Stomach (tissue), 9 donors: Measurements from ENCODE around the gene MOGAT1. TPM values are rescaled to one million over a fixed set of nuclear protein-coding genes. Genes with fewer than 3 reads are reported as not detected.
A peak's percentile ranks its signal among the peaks of the same experiment; 100 is the strongest.

Experiments used
- DNase-seq, 2 donors: peaks; one replicate each; pipeline versions ENCODE4 v3.0.0 to v3.0.0-alpha.2; 2013 to 2019
- H3K27ac ChIP-seq, 5 donors: fragments of 200-600 bp in 4 of 5; sonication (generic) in 4 of 5; one replicate each; pipeline ENCODE4 v1.5.1; 2013 to 2019; ENCODE audit warnings: mild to moderate bottlenecking in 1 of 5, moderate library complexity in 1 of 5
- H3K27me3 ChIP-seq, 3 donors: fragments of 200-600 bp; sonication (generic); one replicate each; pipeline ENCODE4 v1.5.1; 2017 to 2019; ENCODE audit warnings: mixed run types in 1 of 3
- H3K36me3 ChIP-seq, 4 donors: fragments of 200-600 bp; sonication (generic); 1 replicate in 3 of 4; 2 replicates in 1 of 4; pipeline ENCODE4 v1.5.1; 2016 to 2019
- H3K4me1 ChIP-seq, 4 donors: fragments of 200-600 bp; sonication (generic); one replicate each; pipeline ENCODE4 v1.5.1; 2016 to 2019
- H3K4me3 ChIP-seq, 4 donors: fragments of 200-600 bp; sonication (generic) in 3 of 4; one replicate each; pipeline ENCODE4 v1.5.1; 2016 to 2019; ENCODE audit warnings: mild to moderate bottlenecking in 1 of 4
- H3K9me3 ChIP-seq, 4 donors: fragments of 200-600 bp; sonication (generic); one replicate each; pipeline ENCODE4 v1.5.1; 2016 to 2019
- EP300 ChIP-seq: sonication (generic); formaldehyde crosslinking; IDR thresholded peaks from one replicate; pipeline ENCODE4 v1.6.1; 2017; ENCODE audit warnings: antibody characterized with exemption
- POLR2A ChIP-seq, 4 donors: fragments of 450-650 bp; IDR thresholded peaks; one replicate each; pipeline ENCODE4 v1.6.1; 2016; ENCODE audit warnings: antibody characterized with exemption in 4 of 4, control low read depth in 2 of 4, mild to moderate bottlenecking in 1 of 4, moderate library complexity in 1 of 4
- POLR2AphosphoS5 ChIP-seq, 3 donors: sonication (generic); formaldehyde crosslinking; IDR thresholded peaks; one replicate each; pipeline ENCODE4 v1.6.1; 2016; ENCODE audit warnings: antibody characterized with exemption in 3 of 3
- WGBS, 5 donors: extraction: QIAGEN DNeasy Blood & Tissue Kit in 3 of 5; methylation state at CpG; one replicate each; pipeline versions ENCODE4 v1.1.5 to v1.1.7; 2013 to 2018; 5-methylcytosine and 5-hydroxymethylcytosine counted together
- intact Hi-C: fragments of 100-400 bp; cut with DNase I; formaldehyde crosslinking; loops from one replicate; pipeline ENCODE4 v1.15.1; 2023; ENCODE audit warnings: low total_unique reads
- polyA plus RNA-seq, 3 donors: library from polyadenylated mRNA; stranded (reverse); fragments of 200-250 nt; gene quantifications; one replicate each; pipeline ENCODE4 v1.2.3, GENCODE V29; 2013
- total RNA-seq, 5 donors: library from RNA; depleted of rRNA; stranded (reverse); fragments of >200 nt; gene quantifications; one replicate each; pipeline versions ENCODE4 v1.1.0 to v1.2.3, GENCODE V29; 2014 to 2016
- TF ChIP-seq, protein P1 (sequence below), 7 experiments: fragments of 450-650 bp in 4 of 7; fragments of 200-600 bp in 3 of 7; sonication (generic) in 3 of 7; IDR thresholded peaks; one replicate each; pipeline ENCODE4 v1.5.1; 2016 to 2019; ENCODE audit warnings: antibody characterized with exemption in 7 of 7, control low read depth in 2 of 7, mild to moderate bottlenecking in 1 of 7
- donor health status: healthy with polysubstance abuse.
- donor health status: Bipolar disorder and iron deficiency.
- donor health status: healthy.

The MOGAT1 gene
- total and polyA plus RNA-seq, 8 donors, result 0.15 to 1.8 TPM; not detected in 6

GRCh38 chr2:222739939-222740338 lies 68.5 kb downstream of the MOGAT1 start:
- no peak overlapping the region for H3K4me3 ChIP-seq
- no peaks in the 10 kb centered on the region for H3K9me3 ChIP-seq
- TF ChIP-seq POLR2AphosphoS5 (IDR thresholded peaks at IDR 0.05) (no peak), EP300 (no peak), POLR2A (IDR thresholded peaks at IDR 0.05) (no peak)
- TF ChIP-seq, protein P1, sequence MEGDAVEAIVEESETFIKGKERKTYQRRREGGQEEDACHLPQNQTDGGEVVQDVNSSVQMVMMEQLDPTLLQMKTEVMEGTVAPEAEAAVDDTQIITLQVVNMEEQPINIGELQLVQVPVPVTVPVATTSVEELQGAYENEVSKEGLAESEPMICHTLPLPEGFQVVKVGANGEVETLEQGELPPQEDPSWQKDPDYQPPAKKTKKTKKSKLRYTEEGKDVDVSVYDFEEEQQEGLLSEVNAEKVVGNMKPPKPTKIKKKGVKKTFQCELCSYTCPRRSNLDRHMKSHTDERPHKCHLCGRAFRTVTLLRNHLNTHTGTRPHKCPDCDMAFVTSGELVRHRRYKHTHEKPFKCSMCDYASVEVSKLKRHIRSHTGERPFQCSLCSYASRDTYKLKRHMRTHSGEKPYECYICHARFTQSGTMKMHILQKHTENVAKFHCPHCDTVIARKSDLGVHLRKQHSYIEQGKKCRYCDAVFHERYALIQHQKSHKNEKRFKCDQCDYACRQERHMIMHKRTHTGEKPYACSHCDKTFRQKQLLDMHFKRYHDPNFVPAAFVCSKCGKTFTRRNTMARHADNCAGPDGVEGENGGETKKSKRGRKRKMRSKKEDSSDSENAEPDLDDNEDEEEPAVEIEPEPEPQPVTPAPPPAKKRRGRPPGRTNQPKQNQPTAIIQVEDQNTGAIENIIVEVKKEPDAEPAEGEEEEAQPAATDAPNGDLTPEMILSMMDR (IDR thresholded peaks at IDR 0.05), result no peak
- H3K27ac ChIP-seq, result no peak overlapping the region
- DNase-seq, result no peak
- H3K4me1 ChIP-seq, result peaks cover 0 to 12% (median 5%) of the 10 kb centered on the region in 4 donors
- H3K36me3 ChIP-seq, result no peaks in the 10 kb centered on the region
- H3K27me3 ChIP-seq, result no peaks in the 10 kb centered on the region
- intact Hi-C loops, result no loop called here
- WGBS, 5 donors, result 90 to 96% (median 93%) methylated on average over 4 of the region's 4 CpGs

DNA sequence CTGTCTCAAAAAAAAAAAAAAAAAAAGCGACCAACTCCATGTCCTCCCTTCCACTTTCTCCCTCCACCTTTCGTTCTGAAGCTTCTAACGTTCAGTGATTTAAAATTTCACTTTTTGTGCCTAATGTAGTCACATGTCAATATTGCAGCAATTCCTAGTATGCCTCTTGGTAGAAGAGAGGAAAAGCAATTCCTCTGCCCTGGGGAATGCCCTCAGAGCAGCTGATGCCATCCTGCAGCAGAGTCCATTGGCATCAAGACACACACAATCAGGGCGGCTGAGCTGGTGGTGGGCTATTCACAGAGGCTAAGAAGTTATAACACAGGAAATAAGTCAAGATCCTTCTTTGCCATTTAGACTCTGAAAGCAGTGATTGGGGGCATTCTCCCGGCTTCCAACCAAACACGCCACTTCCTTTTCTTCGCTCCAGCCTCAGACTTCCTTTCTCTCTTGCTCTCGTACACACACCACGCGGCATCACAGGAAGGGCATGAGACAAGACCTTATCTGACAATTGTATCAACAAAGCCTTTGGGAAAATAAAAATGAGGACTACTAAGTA lies 71.9 kb downstream of the MOGAT1 start:
- peak overlapping the region in 1 of 5 donors; percentile 30 for H3K27ac ChIP-seq
- 59 to 69% (median 63%) methylated on average over 10 of the region's 10 CpGs for WGBS, 5 donors

DNA sequence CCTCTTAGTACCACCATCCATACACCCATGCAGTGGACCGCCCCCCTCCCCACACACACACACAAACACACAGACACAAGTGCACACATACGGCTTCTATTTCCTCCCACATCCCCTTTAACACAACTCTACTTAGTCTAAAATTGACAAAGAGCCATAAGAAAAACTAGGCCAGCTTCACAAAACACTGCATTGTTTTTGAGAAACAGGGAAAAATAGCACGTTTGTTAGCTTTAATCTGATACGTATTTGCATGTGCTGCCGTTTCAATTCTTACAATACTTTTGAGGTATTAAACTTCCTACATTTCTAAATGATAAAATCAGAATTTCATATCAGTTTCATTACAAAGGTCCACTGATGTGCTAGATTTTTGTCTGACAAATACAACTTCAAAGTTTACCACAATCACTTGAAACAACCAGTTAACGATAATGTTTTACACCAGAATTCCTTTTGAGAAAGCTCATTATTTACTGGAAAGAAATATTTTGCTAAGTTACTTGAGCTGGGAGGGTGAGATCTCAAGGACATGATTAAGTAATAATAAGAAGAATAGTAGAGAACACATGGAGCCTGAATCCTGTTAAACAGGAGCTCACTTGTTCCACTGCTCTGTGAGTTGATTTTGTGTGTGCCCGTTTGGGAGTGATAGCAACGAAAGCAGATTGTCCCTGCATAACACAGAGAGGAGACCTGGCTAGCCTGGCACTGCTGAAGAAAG lies 74.5 kb downstream of the MOGAT1 start:
- WGBS, 5 donors, result 38 to 55% (median 48%) methylated on average over 8 of the region's 8 CpGs
- Histone ChIP-seq H3K9me3 (no peaks in the 10 kb centered on the region), H3K4me3 (no peak overlapping the region), H3K36me3 (no peaks in the 10 kb centered on the region), H3K27me3 (no peaks in the 10 kb centered on the region), H3K4me1 (peaks cover 0 to 28% (median 13%) of the 10 kb centered on the region in 4 donors), H3K27ac (peak overlapping the region in 1 of 5 donors; percentile 34)
- DNase-seq, result no peak
- TF ChIP-seq EP300 (no peak), POLR2AphosphoS5 (IDR thresholded peaks at IDR 0.05) (no peak), POLR2A (IDR thresholded peaks at IDR 0.05) (no peak)
- TF ChIP-seq, protein P1 (IDR thresholded peaks at IDR 0.05), result no peak
- intact Hi-C loops, result no loop called here

More for the DNA sequence above, 71.9 kb downstream of the MOGAT1 start:
- peak in 1 of 2 donors; percentile 32 for DNase-seq
- Histone ChIP-seq H3K4me1 (peaks cover 0 to 28% (median 13%) of the 10 kb centered on the region in 4 donors), H3K27me3 (no peaks in the 10 kb centered on the region), H3K4me3 (no peak overlapping the region), H3K36me3 (no peaks in the 10 kb centered on the region), H3K9me3 (no peaks in the 10 kb centered on the region)
- TF ChIP-seq POLR2AphosphoS5 (IDR thresholded peaks at IDR 0.05) (no peak), POLR2A (IDR thresholded peaks at IDR 0.05) (no peak), EP300 (no peak)
- TF ChIP-seq, protein P1 (IDR thresholded peaks at IDR 0.05), result no peak
- intact Hi-C loops, result no loop called here

GRCh38 chr2:222747526-222748160 lies 76.2 kb downstream of the MOGAT1 start:
- Histone ChIP-seq H3K9me3 (no peaks in the 10 kb centered on the region), H3K27ac (no peak overlapping the region), H3K27me3 (no peaks in the 10 kb centered on the region), H3K4me3 (no peak overlapping the region), H3K36me3 (no peaks in the 10 kb centered on the region), H3K4me1 (peaks cover 0 to 29% (median 14%) of the 10 kb centered on the region in 4 donors)
- intact Hi-C loops, result no loop called here
- DNase-seq, result no peak
- 72 to 84% (median 83%) methylated on average over 5 of the region's 5 CpGs for WGBS, 5 donors
- TF ChIP-seq POLR2A (IDR thresholded peaks at IDR 0.05), result no peak
- TF ChIP-seq POLR2AphosphoS5 (IDR thresholded peaks at IDR 0.05), result no peak
- TF ChIP-seq EP300, result no peak
- TF ChIP-seq, protein P1 (IDR thresholded peaks at IDR 0.05), result no peak
